NB4 (cell line): Measurements from ENCODE around the gene AP1S3.

ENCODE experiments used
- CTCF ChIP-seq: IDR thresholded peaks from one replicate; pipeline ENCODE4 v1.5.1; 2012; ENCODE audit warnings: low read depth, low read length
- MYC ChIP-seq: IDR thresholded peaks from 2 replicates; pipeline ENCODE4 v1.6.1; 2011; ENCODE audit warnings: low read depth, low read length
- POLR2A ChIP-seq: IDR thresholded peaks from 2 replicates; pipeline ENCODE4 v1.6.1; 2011; ENCODE audit warnings: mild to moderate bottlenecking; ENCODE audit not compliant: insufficient read length; ENCODE audit errors: extremely low read depth

- TF ChIP-seq CTCF (no peak), MYC (no peak), POLR2A (no peak)
Measured at GRCh38 chr2:223762853-223763252, 74.5 kb downstream of the AP1S3 start.
